A673 (cell line): Measurements from ENCODE around the gene AP3B2. TPM values are rescaled to one million over a fixed set of nuclear protein-coding genes. Genes with fewer than 3 reads are reported as not detected.
"Not testable (repeated sequence)": the region's sequence is repeated elsewhere in the genome, so short reads cannot be mapped to it uniquely, and the experiment has no call there.

ENCODE experiments used
- BruUV-seq: library from RNA; stranded (reverse); fragments of 400-500 nt; replicated peaks from 2 replicates; lab custom pipeline; 2021; lab: Mats Ljungman, UMichigan
- CTCF ChIA-PET: fragments of 300-600 bp; sonication (Branson Sonifier 250); formaldehyde crosslinking; loops from one replicate; lab custom pipeline; 2022; ENCODE audit warnings: antibody characterized with exemption; lab: Charles Lee
- POLR2A ChIA-PET: fragments of 300-600 bp; sonication (Branson Sonifier 250); formaldehyde crosslinking; loops from one replicate; lab custom pipeline; 2022; ENCODE audit warnings: antibody characterized with exemption; ENCODE audit not compliant: low non-redundant PET; lab: Charles Lee
- DNase-seq: peaks from one replicate; pipeline ENCODE4 v3.0.0-alpha.2; 2015; ENCODE audit warnings: low spot score
- H3K27ac ChIP-seq: fragments of 200-600 bp; sonication (generic); 2 replicates; pipeline ENCODE4 v1.5.1; 2016; ENCODE audit warnings: mixed run types, low read depth, mild to moderate bottlenecking, mixed read lengths, antibody characterized with exemption, low read length; ENCODE audit not compliant: poor library complexity, severe bottlenecking
- H3K27me3 ChIP-seq: fragments of 200-600 bp; sonication (generic); replicated peaks from 2 replicates; pipeline ENCODE4 v1.6.1; 2017; ENCODE audit warnings: mixed run types, low read depth, mild to moderate bottlenecking, mixed read lengths, antibody characterized with exemption, low read length; ENCODE audit not compliant: insufficient read depth, poor library complexity
- H3K36me3 ChIP-seq: fragments of 200-600 bp; sonication (generic); 2 replicates; pipeline ENCODE4 v1.6.1; 2016; ENCODE audit warnings: mixed run types, mild to moderate bottlenecking, mixed read lengths, antibody characterized with exemption, low read length; ENCODE audit not compliant: insufficient read depth, poor library complexity, severe bottlenecking
- H3K4me1 ChIP-seq: fragments of 200-600 bp; sonication (generic); 2 replicates; pipeline ENCODE4 v1.6.1; 2017; ENCODE audit warnings: mixed run types, mild to moderate bottlenecking, mixed read lengths, antibody characterized with exemption, low read length; ENCODE audit not compliant: insufficient read depth, poor library complexity, severe bottlenecking
- H3K4me3 ChIP-seq: fragments of 200-600 bp; sonication (generic); 2 replicates; pipeline ENCODE4 v1.5.1; 2016; ENCODE audit warnings: low read depth, mixed run types, mild to moderate bottlenecking, mixed read lengths, low read length; ENCODE audit not compliant: poor library complexity, severe bottlenecking
- H3K9me3 ChIP-seq: fragments of 200-600 bp; sonication (generic); 2 replicates; pipeline ENCODE4 v1.6.1; 2016; ENCODE audit warnings: mixed run types, low read depth, mild to moderate bottlenecking, mixed read lengths, antibody characterized with exemption, low read length; ENCODE audit not compliant: poor library complexity, severe bottlenecking
- EZH2 ChIP-seq: fragments of 200-600 bp; sonication (generic); IDR thresholded peaks from 2 replicates; pipeline ENCODE4 v1.6.1; 2017; ENCODE audit warnings: borderline replicate concordance, low read depth, mild to moderate bottlenecking, mixed read lengths, antibody characterized with exemption, low read length; ENCODE audit not compliant: poor library complexity, severe bottlenecking
- intact Hi-C: fragments of 100-400 bp; cut with micrococcal nuclease; formaldehyde crosslinking; loops from one replicate; pipeline ENCODE4 v1.10.0; 2022; ENCODE audit not compliant: unreplicated experiment
- total RNA-seq: library from RNA; stranded (reverse); gene quantifications from 2 replicates; pipeline ENCODE4 v1.2.3, GENCODE V29; 2021
- TF ChIP-seq, protein P1 (sequence below): fragments of 300-800, 200-600 bp; sonication (generic); conservative IDR thresholded peaks from 2 replicates; pipeline ENCODE4 v1.5.1; 2017; ENCODE audit warnings: low read depth, mild to moderate bottlenecking, antibody characterized with exemption, low read length, moderate library complexity, mixed read lengths

Gene AP3B2
- total RNA-seq, 1 experiment from 2014 or later = 19.0 TPM

GRCh38 chr15:82710926-82711490 is 1.3 kb upstream of the AP3B2 start:
- Histone ChIP-seq H3K4me3 (no peak overlapping the region), H3K36me3 (no peaks in the 10 kb centered on the region), H3K4me1 (peaks cover 8% of the 10 kb centered on the region), H3K27ac (no peak overlapping the region), H3K27me3 (no peaks in the 10 kb centered on the region), H3K9me3 (no peaks in the 10 kb centered on the region)
- ChIA-PET POLR2A (no interaction called here), CTCF (no interaction called here)
- BruUV-seq = no TSS peak
- intact Hi-C loops = no loop called here
- no peak for DNase-seq
- TF ChIP-seq, protein P1, sequence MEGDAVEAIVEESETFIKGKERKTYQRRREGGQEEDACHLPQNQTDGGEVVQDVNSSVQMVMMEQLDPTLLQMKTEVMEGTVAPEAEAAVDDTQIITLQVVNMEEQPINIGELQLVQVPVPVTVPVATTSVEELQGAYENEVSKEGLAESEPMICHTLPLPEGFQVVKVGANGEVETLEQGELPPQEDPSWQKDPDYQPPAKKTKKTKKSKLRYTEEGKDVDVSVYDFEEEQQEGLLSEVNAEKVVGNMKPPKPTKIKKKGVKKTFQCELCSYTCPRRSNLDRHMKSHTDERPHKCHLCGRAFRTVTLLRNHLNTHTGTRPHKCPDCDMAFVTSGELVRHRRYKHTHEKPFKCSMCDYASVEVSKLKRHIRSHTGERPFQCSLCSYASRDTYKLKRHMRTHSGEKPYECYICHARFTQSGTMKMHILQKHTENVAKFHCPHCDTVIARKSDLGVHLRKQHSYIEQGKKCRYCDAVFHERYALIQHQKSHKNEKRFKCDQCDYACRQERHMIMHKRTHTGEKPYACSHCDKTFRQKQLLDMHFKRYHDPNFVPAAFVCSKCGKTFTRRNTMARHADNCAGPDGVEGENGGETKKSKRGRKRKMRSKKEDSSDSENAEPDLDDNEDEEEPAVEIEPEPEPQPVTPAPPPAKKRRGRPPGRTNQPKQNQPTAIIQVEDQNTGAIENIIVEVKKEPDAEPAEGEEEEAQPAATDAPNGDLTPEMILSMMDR = no peak
- no peak for TF ChIP-seq EZH2

DNA sequence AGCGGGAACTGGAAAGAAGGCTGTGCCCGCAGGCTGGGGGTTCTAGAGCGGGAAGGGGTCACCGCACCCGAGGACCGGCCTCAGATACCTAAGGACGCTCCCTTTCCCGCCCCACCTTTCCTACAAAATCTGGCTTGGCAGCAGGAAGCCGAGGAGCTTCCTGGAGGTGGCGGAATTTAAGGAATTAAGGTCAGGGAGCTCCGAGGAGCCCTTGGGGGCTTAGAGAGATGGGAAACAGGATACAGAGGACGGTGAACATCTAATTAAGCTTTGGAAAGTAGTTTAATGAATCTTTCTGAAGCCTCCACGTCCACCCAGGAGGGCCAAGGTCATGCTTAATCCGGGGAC is 507 bp upstream of the AP3B2 start:
- CTCF ChIA-PET = no interaction called here
- H3K4me3 ChIP-seq = peak overlapping the region; percentile 96
- intact Hi-C loops = no loop called here
- TF ChIP-seq EZH2 = no peak
- TF ChIP-seq, protein P1 = no peak
- H3K9me3 ChIP-seq = no peaks in the 10 kb centered on the region
- H3K36me3 ChIP-seq = no peaks in the 10 kb centered on the region
- BruUV-seq = no TSS peak
- POLR2A ChIA-PET = no interaction called here
- H3K27me3 ChIP-seq = no peaks in the 10 kb centered on the region
- no peak for DNase-seq
- no peak overlapping the region for H3K27ac ChIP-seq
- peaks cover 8% of the 10 kb centered on the region for H3K4me1 ChIP-seq

GRCh38 chr15:82709081-82709420 is 624 bp downstream of the AP3B2 start:
- no peaks in the 10 kb centered on the region for H3K36me3 ChIP-seq
- CTCF ChIA-PET = no interaction called here
- POLR2A ChIA-PET = no interaction called here
- no TSS peak for BruUV-seq
- TF ChIP-seq, protein P1 = no peak
- TF ChIP-seq EZH2 = no peak
- DNase-seq = peak; percentile 55
- no peaks in the 10 kb centered on the region for H3K9me3 ChIP-seq
- H3K4me1 ChIP-seq = peaks cover 8% of the 10 kb centered on the region
- no peak overlapping the region for H3K27ac ChIP-seq
- no peaks in the 10 kb centered on the region for H3K27me3 ChIP-seq
- peak overlapping the region; percentile 96 for H3K4me3 ChIP-seq
- intact Hi-C loops = loop anchor here (5.0 kb wide), 1 partner anchor 47 kb away; no protein-coding TSS in a partner anchor

DNA sequence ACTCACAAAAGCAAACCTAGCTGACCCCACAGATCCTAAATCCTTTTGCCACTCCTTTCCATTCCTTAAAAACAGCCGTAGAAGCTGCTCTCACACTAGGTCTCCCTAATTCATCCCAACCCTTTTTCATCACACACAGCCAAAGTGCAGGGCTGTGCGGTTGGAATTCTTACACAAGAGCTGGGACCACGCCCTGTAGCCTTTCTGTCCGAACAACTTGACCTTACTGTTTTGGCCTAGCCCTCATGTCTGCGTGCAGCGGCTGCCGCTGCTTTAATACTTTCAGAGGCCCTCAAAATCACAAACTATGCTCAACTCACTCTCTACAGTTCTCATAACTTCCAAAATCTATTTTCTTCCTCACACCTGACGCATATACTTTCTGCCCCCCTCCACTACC is 3.8 kb downstream of the AP3B2 start:
- H3K36me3 ChIP-seq, H3K4me1 ChIP-seq, BruUV-seq, H3K4me3 ChIP-seq, DNase-seq, H3K27ac ChIP-seq, POLR2A ChIA-PET, H3K27me3 ChIP-seq, CTCF ChIA-PET, H3K9me3 ChIP-seq: not testable (repeated sequence)
- intact Hi-C loops = loop anchor here (5.0 kb wide), 1 partner anchor 44 kb away; no protein-coding TSS in a partner anchor
